ENCODE results near the gene RAPGEF5.

DNA sequence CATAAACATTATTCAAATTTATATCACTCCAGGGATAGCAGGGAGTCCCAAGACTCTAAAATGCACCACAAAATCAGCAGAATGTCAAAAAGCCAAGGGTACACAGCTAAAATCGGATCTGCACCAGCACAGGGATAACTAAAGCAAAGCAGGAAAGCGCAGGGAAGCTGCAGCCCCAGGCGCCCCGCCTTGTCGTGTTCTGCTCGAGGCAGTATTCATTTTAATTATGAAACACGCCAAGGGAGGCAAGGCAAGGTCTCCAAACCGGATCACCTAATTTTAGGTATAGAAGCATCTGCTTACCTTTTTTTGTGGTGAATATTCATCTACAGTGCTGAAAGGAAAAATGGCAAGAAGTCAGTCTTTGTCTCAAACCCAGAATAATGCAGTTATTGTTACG, 199.4 kb downstream of the RAPGEF5 start:
- TF ChIP-seq, protein P1, sequence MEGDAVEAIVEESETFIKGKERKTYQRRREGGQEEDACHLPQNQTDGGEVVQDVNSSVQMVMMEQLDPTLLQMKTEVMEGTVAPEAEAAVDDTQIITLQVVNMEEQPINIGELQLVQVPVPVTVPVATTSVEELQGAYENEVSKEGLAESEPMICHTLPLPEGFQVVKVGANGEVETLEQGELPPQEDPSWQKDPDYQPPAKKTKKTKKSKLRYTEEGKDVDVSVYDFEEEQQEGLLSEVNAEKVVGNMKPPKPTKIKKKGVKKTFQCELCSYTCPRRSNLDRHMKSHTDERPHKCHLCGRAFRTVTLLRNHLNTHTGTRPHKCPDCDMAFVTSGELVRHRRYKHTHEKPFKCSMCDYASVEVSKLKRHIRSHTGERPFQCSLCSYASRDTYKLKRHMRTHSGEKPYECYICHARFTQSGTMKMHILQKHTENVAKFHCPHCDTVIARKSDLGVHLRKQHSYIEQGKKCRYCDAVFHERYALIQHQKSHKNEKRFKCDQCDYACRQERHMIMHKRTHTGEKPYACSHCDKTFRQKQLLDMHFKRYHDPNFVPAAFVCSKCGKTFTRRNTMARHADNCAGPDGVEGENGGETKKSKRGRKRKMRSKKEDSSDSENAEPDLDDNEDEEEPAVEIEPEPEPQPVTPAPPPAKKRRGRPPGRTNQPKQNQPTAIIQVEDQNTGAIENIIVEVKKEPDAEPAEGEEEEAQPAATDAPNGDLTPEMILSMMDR (IDR thresholded peaks at IDR 0.05 in 4 of 5, conservative IDR thresholded peaks at IDR 0.05 in 1 of 5) = no peak
- TF ChIP-seq POLR2A (IDR thresholded peaks at IDR 0.05) = no peak

All from gastrocnemius medialis (tissue), 4 donors.